MM.1S (cell line): Measurements from ENCODE around the gene TIMM8B.

ENCODE experiments used
- EZH2 ChIP-seq: fragments of 300-600 bp; sonication (generic); optimal IDR thresholded peaks from 2 replicates; pipeline ENCODE3; 2017; ENCODE audit warnings: low read depth, mild to moderate bottlenecking, antibody characterized with exemption, low read length, mixed read lengths
- EZH2phosphoT487 ChIP-seq: fragments of 300-600 bp; sonication (generic); IDR thresholded peaks from 2 replicates; pipeline ENCODE4 v1.6.1; 2018; ENCODE audit warnings: antibody characterized with exemption, low read length
- TF ChIP-seq, protein P1 (sequence below): fragments of 300-600 bp; sonication (generic); IDR thresholded peaks from 2 replicates; pipeline ENCODE4 v1.5.1; 2016; ENCODE audit warnings: antibody characterized with exemption, low read length, mixed read lengths

DNA sequence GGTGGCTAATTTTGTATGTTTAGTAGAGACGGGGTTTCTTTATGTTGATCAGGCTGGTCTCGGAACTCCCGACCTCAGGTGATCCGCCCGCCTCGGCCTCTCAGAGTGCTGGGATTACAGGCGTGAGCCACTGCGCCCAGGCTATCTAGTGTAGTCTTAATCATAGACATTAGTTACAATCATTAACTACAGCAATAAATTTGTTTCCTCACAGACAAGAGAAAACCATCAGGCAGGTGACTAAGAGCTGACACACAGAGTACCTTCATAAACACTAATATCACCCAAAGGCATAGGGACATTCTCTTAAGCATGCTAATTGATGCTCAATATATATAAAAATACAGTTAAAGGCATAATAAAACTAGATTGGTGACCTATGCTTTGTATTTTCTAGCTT lies 19.5 kb upstream of the TIMM8B start:
- TF ChIP-seq, protein P1, sequence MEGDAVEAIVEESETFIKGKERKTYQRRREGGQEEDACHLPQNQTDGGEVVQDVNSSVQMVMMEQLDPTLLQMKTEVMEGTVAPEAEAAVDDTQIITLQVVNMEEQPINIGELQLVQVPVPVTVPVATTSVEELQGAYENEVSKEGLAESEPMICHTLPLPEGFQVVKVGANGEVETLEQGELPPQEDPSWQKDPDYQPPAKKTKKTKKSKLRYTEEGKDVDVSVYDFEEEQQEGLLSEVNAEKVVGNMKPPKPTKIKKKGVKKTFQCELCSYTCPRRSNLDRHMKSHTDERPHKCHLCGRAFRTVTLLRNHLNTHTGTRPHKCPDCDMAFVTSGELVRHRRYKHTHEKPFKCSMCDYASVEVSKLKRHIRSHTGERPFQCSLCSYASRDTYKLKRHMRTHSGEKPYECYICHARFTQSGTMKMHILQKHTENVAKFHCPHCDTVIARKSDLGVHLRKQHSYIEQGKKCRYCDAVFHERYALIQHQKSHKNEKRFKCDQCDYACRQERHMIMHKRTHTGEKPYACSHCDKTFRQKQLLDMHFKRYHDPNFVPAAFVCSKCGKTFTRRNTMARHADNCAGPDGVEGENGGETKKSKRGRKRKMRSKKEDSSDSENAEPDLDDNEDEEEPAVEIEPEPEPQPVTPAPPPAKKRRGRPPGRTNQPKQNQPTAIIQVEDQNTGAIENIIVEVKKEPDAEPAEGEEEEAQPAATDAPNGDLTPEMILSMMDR: no peak
- TF ChIP-seq EZH2 (no peak), EZH2phosphoT487 (no peak)
